Activated CD8-positive, alpha-beta T cell treated with anti-CD3 and anti-CD28 coated beads for 36 hours (primary cell): ENCODE measurements around the gene DPF3. TPM values are rescaled to one million over a fixed set of nuclear protein-coding genes. Genes with fewer than 3 reads are reported as not detected.

Experiments used
- ATAC-seq: fragments of 200-7000 bp; cut with Tn5 transposase; one replicate; pipeline ENCODE4 v1.10.0; 2021; ENCODE audit warnings: mild to moderate bottlenecking, moderate library complexity
- CTCF ChIA-PET: fragments of 350-600 bp; sonication (Branson Sonifier 250); formaldehyde crosslinking; loops from one replicate; lab custom pipeline; 2021; ENCODE audit warnings: antibody characterized with exemption; lab: Charles Lee
- POLR2A ChIA-PET: fragments of 350-600 bp; sonication (Branson Sonifier 250); formaldehyde crosslinking; loops from one replicate; lab custom pipeline; 2021; ENCODE audit warnings: antibody characterized with exemption; lab: Charles Lee
- DNase-seq: peaks from one replicate; pipeline ENCODE4 v3.0.0-alpha.2; 2020
- H3K27ac Mint-ChIP-seq: one replicate; pipeline ENCODE4 v1.8.0; 2021; ENCODE audit warnings: mild to moderate bottlenecking, mixed read lengths
- H3K27me3 Mint-ChIP-seq: one replicate; pipeline ENCODE4 v1.8.0; 2021; ENCODE audit warnings: mixed read lengths
- H3K36me3 Mint-ChIP-seq: one replicate; pipeline ENCODE4 v1.8.0; 2021; ENCODE audit warnings: low read depth, mixed read lengths
- H3K4me1 Mint-ChIP-seq: one replicate; pipeline ENCODE4 v1.8.0; 2021; ENCODE audit warnings: low read depth, mixed read lengths
- H3K4me3 Mint-ChIP-seq: one replicate; pipeline ENCODE4 v1.8.0; 2021; ENCODE audit warnings: mild to moderate bottlenecking, moderate library complexity, mixed read lengths
- H3K9me3 Mint-ChIP-seq: one replicate; pipeline ENCODE4 v1.8.0; 2021; ENCODE audit warnings: mixed read lengths
- CTCF ChIP-seq: fragments of 200-600 bp; IDR thresholded peaks from one replicate; pipeline ENCODE4 v1.8.0; 2022; ENCODE audit warnings: antibody characterized with exemption, mild to moderate bottlenecking
- intact Hi-C: fragments of 100-400 bp; cut with micrococcal nuclease; formaldehyde crosslinking; loops from one replicate; pipeline ENCODE4 v1.10.0; 2022
- total RNA-seq, 2 experiments: library from RNA; stranded (reverse); gene quantifications; one replicate each; pipeline ENCODE4 v1.2.3, GENCODE V29; 2021

The DPF3 gene
- total RNA-seq, 2 experiments from 2014 or later = 0.13 to 0.54 TPM

- Mint-ChIP-seq H3K4me1 (no peaks in the 10 kb centered on the region), H3K4me3 (no peak overlapping the region), H3K36me3 (no peaks in the 10 kb centered on the region), H3K9me3 (no peaks in the 10 kb centered on the region), H3K27me3 (peaks cover 8% of the 10 kb centered on the region), H3K27ac (no peak overlapping the region)
- intact Hi-C loops = no loop called here
- no peak for DNase-seq
- CTCF ChIA-PET = interaction anchor here (0.9 kb wide), 1 partner anchor 9 kb away, joined by 4 read pairs; no protein-coding TSS in a partner anchor
- ATAC-seq = no peak
- POLR2A ChIA-PET = no interaction called here
- no peak for TF ChIP-seq CTCF
Observed at GRCh38 chr14:72634691-72635616, 258.9 kb downstream of the DPF3 start.

GRCh38 chr14:72633551-72633950 lies 260.4 kb downstream of the DPF3 start:
- intact Hi-C loops = no loop called here
- no peaks in the 10 kb centered on the region for H3K9me3 Mint-ChIP-seq
- no peak for TF ChIP-seq CTCF
- no peak for ATAC-seq
- ChIA-PET POLR2A (no interaction called here), CTCF (interaction anchor here (1.2 kb wide), 1 partner anchor 117 kb away, joined by 3 read pairs; no protein-coding TSS in a partner anchor)
- H3K4me3 Mint-ChIP-seq = no peak overlapping the region
- no peak overlapping the region for H3K27ac Mint-ChIP-seq
- no peaks in the 10 kb centered on the region for H3K4me1 Mint-ChIP-seq
- no peak for DNase-seq
- peaks cover 8% of the 10 kb centered on the region for H3K27me3 Mint-ChIP-seq
- no peaks in the 10 kb centered on the region for H3K36me3 Mint-ChIP-seq

GRCh38 chr14:72632727-72633126 lies 261.2 kb downstream of the DPF3 start:
- no peaks in the 10 kb centered on the region for H3K9me3 Mint-ChIP-seq
- no peaks in the 10 kb centered on the region for H3K36me3 Mint-ChIP-seq
- POLR2A ChIA-PET = no interaction called here
- CTCF ChIA-PET = interaction anchor here (1.2 kb wide), 1 partner anchor 116 kb away, joined by 3 read pairs; no protein-coding TSS in a partner anchor
- intact Hi-C loops = no loop called here
- no peak overlapping the region for H3K27ac Mint-ChIP-seq
- no peak overlapping the region for H3K4me3 Mint-ChIP-seq
- ATAC-seq = no peak
- no peaks in the 10 kb centered on the region for H3K4me1 Mint-ChIP-seq
- TF ChIP-seq CTCF = no peak
- peaks cover 8% of the 10 kb centered on the region for H3K27me3 Mint-ChIP-seq
- DNase-seq = no peak

- peaks cover 2% of the 10 kb centered on the region for H3K9me3 Mint-ChIP-seq
- H3K27me3 Mint-ChIP-seq = peaks cover 8% of the 10 kb centered on the region
- no peak overlapping the region for H3K4me3 Mint-ChIP-seq
- ATAC-seq (no peak), DNase-seq (no peak)
- TF ChIP-seq CTCF = no peak
- intact Hi-C loops = no loop called here
- no peaks in the 10 kb centered on the region for H3K4me1 Mint-ChIP-seq
- no peak overlapping the region for H3K27ac Mint-ChIP-seq
- H3K36me3 Mint-ChIP-seq = no peaks in the 10 kb centered on the region
- ChIA-PET POLR2A (no interaction called here), CTCF (interaction anchor here (0.7 to 0.9 kb wide), 2 partner anchors 13 to 114 kb away, joined by 3 to 4 read pairs; no protein-coding TSS in a partner anchor)
Observed at GRCh38 chr14:72631401-72631800, 262.5 kb downstream of the DPF3 start.

- CTCF ChIA-PET = no interaction called here
- TF ChIP-seq CTCF = no peak
- intact Hi-C loops = no loop called here
- DNase-seq (no peak), ATAC-seq (no peak)
- Mint-ChIP-seq H3K27me3 (peaks cover 8% of the 10 kb centered on the region), H3K9me3 (peaks cover 4% of the 10 kb centered on the region), H3K4me3 (no peak overlapping the region), H3K36me3 (no peaks in the 10 kb centered on the region), H3K27ac (no peak overlapping the region), H3K4me1 (no peaks in the 10 kb centered on the region)
- POLR2A ChIA-PET = interaction anchor here (0.8 kb wide), 1 partner anchor 79 kb away, joined by 3 read pairs; no protein-coding TSS in a partner anchor
Observed at GRCh38 chr14:72630374-72630773, 263.5 kb downstream of the DPF3 start.
